Measurements from ENCODE around the gene OXNAD1. TPM values are rescaled to one million over a fixed set of nuclear protein-coding genes. Genes with fewer than 3 reads are reported as not detected.

OXNAD1 gene
- total and polyA plus RNA-seq, 10 of the 15 experiments (the other 5 are each of a cell fraction or from before 2014, with no cell fraction given): 5.6 to 27.8 (median 16.2) TPM

- Histone ChIP-seq H3K27me3 (replicated peaks in 1 of 2; ENCODE audit: control insufficient read depth in 2 of 2, insufficient read depth in 2 of 2, low read length in 1 of 2) (no peaks in the 10 kb centered on the region), H3K4me1 (ENCODE audit: control insufficient read depth, insufficient read depth, low read length) (peaks cover 10% of the 10 kb centered on the region), H3K4me3 (no peak overlapping the region), H3K36me3 (ENCODE audit: control insufficient read depth in 2 of 2, insufficient read depth in 2 of 2, low read length in 1 of 2) (peaks cover 3 to 8% of the 10 kb centered on the region in 2 experiments; a peak in 3 of 4 replicates), H3K9me3 (replicated peaks; ENCODE audit: control insufficient read depth, insufficient read depth, low read length) (peaks cover 2% of the 10 kb centered on the region; the same call in 2 of the 3 replicates), H3K4me2 (ENCODE audit: control insufficient read depth, insufficient read depth) (no peak overlapping the region), H4K20me1 (ENCODE audit: control insufficient read depth, insufficient read depth) (no peaks in the 10 kb centered on the region; the same call in 1 of the 2 replicates), H3K9ac (ENCODE audit: control insufficient read depth, insufficient read depth, low read length) (no peak overlapping the region), H3K27ac (ENCODE audit: control insufficient read depth, insufficient read depth) (peak overlapping the region; percentile 22), H3K79me2 (ENCODE audit: control insufficient read depth, insufficient read depth, low read length) (peaks cover 3% of the 10 kb centered on the region), H2AFZ (ENCODE audit: control insufficient read depth, low read depth, low read length) (no peak overlapping the region)
- WGBS (ENCODE audit: insufficient coverage, insufficient replicate concordance, low lambda C conversion rate, missing lambda C conversion rate): 81% methylated on average over 6 of the region's 6 CpGs
- TF ChIP-seq NFYA (IDR thresholded peaks at IDR 0.05; ENCODE audit: borderline replicate concordance, low read depth, low read length): no peak
- TF ChIP-seq ATF7 (IDR thresholded peaks at IDR 0.05; ENCODE audit: low read depth): peak; percentile 64
- no TSS peak for BruUV-seq (replicated peaks)
- ATAC-seq (peak; percentile 7; the same call in 2 of the 3 replicates), DNase-seq (ENCODE audit: low read depth, low spot score) (no peak), FAIRE-seq (no peak)
- in situ Hi-C loops (cut with MboI) (loop anchor here (5.0 to 25.0 kb wide), 4 partner anchors 265 to 925 kb away; no protein-coding TSS in a partner anchor), intact Hi-C loops (cut with micrococcal nuclease; ENCODE audit: unreplicated experiment) (no loop called here)
- ChIA-PET CTCF (interaction anchor here (1.0 to 3.3 kb wide), 8 partner anchors 8 to 264 kb away, joined by 3 to 16 read pairs (median 5); no protein-coding TSS in a partner anchor), POLR2A (interaction anchor here (0.5 kb wide), 1 partner anchor 14 kb away, joined by 5 read pairs; no protein-coding TSS in a partner anchor), SMC1A (ENCODE audit: uncharacterized antibody, unreplicated experiment) (interaction anchor here (0.9 to 3.1 kb wide), 9 partner anchors 8 to 619 kb away, joined by 3 to 21 read pairs (median 6); partner anchors contain the start of genes DPH3 and OXNAD1), RAD21 (ENCODE audit: unreplicated experiment) (interaction anchor here (1.1 to 2.5 kb wide), 8 partner anchors 13 to 264 kb away, joined by 3 to 15 read pairs (median 6); partner anchors contain the start of genes DPH3 and OXNAD1)
These were observed 21.9 kb downstream of the OXNAD1 start for GRCh38 chr3:16286751-16287543.

- Histone ChIP-seq H3K79me2 (ENCODE audit: control insufficient read depth, insufficient read depth, low read length) (peaks cover 3% of the 10 kb centered on the region), H3K27ac (ENCODE audit: control insufficient read depth, insufficient read depth) (no peak overlapping the region), H3K4me3 (no peak overlapping the region), H3K9me3 (replicated peaks; ENCODE audit: control insufficient read depth, insufficient read depth, low read length) (peaks cover 6% of the 10 kb centered on the region), H2AFZ (ENCODE audit: control insufficient read depth, low read depth, low read length) (no peak overlapping the region), H4K20me1 (ENCODE audit: control insufficient read depth, insufficient read depth) (no peaks in the 10 kb centered on the region; the same call in 1 of the 2 replicates), H3K9ac (ENCODE audit: control insufficient read depth, insufficient read depth, low read length) (no peak overlapping the region), H3K36me3 (ENCODE audit: control insufficient read depth in 2 of 2, insufficient read depth in 2 of 2, low read length in 1 of 2) (peaks cover 3 to 8% of the 10 kb centered on the region in 2 experiments; a peak in 3 of 4 replicates), H3K4me1 (ENCODE audit: control insufficient read depth, insufficient read depth, low read length) (peaks cover 10% of the 10 kb centered on the region), H3K27me3 (replicated peaks in 1 of 2; ENCODE audit: control insufficient read depth in 2 of 2, insufficient read depth in 2 of 2, low read length in 1 of 2) (no peaks in the 10 kb centered on the region), H3K4me2 (ENCODE audit: control insufficient read depth, insufficient read depth) (no peak overlapping the region)
- SMC1A ChIA-PET (ENCODE audit: uncharacterized antibody, unreplicated experiment): interaction anchor here (0.7 to 4.4 kb wide), 17 partner anchors 8 to 472 kb away, joined by 3 to 63 read pairs (median 4); partner anchors contain the start of genes DPH3 and OXNAD1
- DNase-seq (ENCODE audit: low read depth, low spot score) (no peak), FAIRE-seq (no peak), ATAC-seq (peak; percentile 14)
- BruUV-seq (replicated peaks): no TSS peak
- 93% methylated on average over 1 of the region's 1 CpG for WGBS (ENCODE audit: insufficient coverage, insufficient replicate concordance, low lambda C conversion rate, missing lambda C conversion rate)
- TF ChIP-seq POLR2AphosphoS5 (IDR thresholded peaks at IDR 0.05; ENCODE audit: low read length) (peak; percentile 54; the same call in 1 of the 2 replicates), IKZF1 (conservative IDR thresholded peaks at IDR 0.05) (no peak), ZNF687 (IDR thresholded peaks at IDR 0.05) (peak; percentile 51; the same call in 1 of the 2 replicates)
- in situ Hi-C loops (cut with MboI) (loop anchor here (5.0 to 25.0 kb wide), 4 partner anchors 264 to 924 kb away; no protein-coding TSS in a partner anchor), intact Hi-C loops (cut with micrococcal nuclease; ENCODE audit: unreplicated experiment) (no loop called here)
- CTCF ChIA-PET: interaction anchor here (0.6 to 9.6 kb wide), 14 partner anchors 16 to 944 kb away, joined by 3 to 170 read pairs (median 4); partner anchors contain the start of genes DPH3 and OXNAD1
- POLR2A ChIA-PET: no interaction called here
- RAD21 ChIA-PET (ENCODE audit: unreplicated experiment): interaction anchor here (0.8 to 4.7 kb wide), 13 partner anchors 10 to 262 kb away, joined by 3 to 91 read pairs (median 4); partner anchors contain the start of gene OXNAD1
These were observed 23.7 kb downstream of the OXNAD1 start for GRCh38 chr3:16288664-16289063.
